ENCODE measurements around the gene RADIL.

The RADIL gene

DNA sequence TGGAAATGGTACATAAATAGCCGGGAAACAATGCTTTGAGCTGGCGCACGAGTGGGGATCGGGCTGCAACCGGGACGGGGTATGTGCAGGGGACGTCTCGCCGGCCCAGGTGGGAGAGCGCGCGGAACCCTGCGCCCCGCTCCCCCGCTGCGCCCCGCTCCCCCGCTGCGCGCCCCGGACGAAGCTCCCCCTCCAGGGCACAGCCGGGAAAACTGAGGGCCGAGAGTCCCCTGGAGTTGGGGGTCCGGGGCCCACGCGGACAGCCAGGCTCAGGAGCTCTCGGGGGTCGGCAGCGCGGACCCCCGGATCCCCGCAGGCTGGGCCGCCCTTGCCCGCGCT is 514 bp downstream of the RADIL start:
- DNase-seq (ENCODE audit: low read depth), result no peak

DNA sequence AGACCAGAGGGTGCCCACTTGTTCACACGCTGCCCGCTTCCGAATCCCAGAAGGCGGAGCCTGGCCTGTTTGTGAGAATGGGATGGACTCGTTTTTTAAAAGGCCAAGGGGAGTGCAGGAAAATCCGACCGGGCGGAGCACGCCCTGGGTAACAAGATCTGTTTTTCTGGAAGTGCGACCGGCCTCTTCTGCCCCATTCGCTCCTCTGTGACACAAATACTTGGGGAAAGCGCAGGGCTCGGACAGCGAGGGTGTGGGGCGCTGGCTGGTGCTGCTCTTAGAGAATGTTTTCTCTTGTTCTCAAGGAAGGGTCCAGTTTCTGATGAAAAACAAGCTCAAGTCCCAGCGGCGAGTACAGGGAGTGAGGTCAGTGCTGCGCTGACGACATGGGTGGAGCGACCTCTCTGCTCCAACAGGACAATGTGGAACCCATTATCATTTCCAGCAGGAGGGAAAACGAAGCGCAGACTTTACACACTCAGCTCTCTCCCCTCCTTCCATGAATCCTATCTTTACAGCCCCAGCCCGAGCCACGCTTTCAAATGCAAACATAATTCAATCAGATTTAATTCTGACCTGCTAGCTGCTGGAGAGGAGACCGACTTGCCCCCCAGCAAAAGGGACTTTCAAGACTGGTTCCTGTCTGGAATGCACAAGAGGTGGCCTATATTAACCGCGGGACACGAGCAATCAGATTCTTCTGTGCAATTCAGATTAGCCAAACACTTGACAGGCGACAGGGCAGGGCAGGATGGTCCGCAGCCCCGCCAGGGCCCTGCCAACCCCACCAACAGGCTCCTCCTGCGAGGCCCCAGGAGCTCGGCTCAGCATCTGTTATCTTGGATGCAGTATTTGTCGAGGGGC is 1.1 kb downstream of the RADIL start:
- DNase-seq (ENCODE audit: low read depth), result no peak

DNA sequence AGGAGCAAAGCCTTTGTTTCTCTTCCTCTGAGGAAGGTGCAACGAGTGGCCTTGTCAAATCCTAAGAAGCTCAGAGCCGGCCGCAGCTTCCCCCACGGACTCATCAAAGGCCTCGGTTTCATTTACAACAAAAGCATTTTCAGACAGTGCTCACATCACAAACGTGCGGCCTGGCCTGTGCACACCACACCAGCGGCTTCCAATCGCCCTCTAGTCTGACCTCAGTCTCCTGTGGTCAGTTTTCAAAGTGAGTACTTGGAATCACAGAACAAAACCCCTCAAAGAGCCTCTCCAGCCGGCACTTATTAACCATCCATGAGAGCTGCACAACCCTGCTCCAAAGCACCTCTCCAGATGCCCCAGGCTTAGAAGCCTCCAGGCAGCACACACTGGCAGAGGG is 3.3 kb downstream of the RADIL start:
- no peak for DNase-seq (ENCODE audit: low read depth)

DNA sequence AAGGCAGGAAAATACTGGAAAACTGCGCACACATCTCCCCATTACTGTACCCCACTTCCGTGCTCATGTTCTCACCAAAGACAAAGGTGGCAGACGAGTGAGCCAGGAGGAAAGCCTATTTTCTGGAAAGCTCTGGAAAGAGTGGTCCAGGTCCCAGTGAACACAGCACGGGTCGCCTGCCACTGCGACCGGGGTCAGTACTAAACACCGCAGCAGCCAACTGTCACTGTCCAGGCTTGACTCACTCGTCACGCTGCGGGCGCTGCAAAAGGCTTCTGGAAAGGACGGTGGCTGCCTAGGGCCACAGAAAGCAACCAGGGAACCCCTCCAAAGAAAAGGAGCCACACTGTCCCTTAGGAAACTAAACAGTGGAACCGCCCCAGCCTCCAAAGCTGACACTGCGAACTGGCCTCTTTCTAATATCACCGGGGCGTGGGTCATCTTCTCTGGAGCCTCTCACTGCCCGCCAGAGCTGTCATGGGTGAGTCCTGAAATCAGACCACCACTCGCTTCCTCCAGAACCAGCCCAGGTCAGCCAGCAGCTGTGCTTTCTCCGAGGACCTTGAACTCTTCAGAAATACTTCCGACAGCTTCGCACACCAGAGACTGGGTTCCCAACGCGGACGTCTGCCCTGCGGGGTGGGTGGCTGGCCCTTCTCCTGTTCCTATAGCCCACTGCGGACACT is 4.0 kb downstream of the RADIL start:
- no peak for DNase-seq (ENCODE audit: low read depth)

DNA sequence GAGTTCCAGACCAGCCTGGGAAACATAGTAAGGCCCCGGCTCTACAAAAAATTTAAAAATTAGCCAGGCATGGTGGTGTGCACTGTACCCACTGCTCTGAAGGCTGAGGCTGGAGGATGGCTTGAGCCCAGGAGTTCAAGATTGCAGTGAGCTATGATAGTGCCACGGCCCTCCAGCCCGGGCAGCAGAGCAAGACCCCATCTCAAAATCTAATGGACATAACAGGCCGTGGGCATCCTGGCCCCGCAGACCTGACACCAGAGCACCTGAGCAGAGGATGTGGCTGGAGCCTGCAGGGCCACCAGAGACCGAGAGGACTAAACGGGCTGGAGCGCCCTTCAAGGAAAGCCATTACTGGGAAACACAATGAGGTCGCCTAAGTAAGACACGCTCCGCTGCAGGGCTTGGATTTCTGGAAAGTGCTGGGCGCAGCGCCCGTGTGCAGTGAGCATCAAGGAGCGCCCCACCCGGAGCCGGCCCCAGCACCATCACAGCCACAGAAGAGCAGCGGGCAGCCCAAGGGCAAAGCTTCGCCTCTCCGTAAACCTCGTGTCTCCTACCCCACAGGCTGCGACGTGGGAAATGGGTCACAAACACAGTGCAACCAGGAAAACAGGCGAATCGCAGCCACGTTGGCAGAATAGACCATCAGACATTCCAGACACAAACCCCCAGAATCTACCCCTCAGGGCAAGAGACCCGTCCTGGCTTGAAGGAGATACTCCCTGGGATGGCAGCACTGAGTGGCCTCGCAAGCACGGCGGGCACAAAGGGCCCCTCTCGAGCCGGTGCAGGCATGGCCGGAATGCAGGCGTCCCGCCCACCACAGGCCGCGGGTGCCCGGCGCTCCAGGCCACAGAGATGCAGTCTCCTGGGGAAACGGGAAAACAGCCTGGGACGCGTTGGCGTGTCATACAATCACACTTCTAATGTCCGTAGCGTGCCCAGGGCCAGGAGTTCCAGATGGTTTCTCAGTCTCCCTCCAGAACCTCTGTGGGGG is 4.9 kb downstream of the RADIL start:
- DNase-seq (ENCODE audit: low read depth), result no peak

DNA sequence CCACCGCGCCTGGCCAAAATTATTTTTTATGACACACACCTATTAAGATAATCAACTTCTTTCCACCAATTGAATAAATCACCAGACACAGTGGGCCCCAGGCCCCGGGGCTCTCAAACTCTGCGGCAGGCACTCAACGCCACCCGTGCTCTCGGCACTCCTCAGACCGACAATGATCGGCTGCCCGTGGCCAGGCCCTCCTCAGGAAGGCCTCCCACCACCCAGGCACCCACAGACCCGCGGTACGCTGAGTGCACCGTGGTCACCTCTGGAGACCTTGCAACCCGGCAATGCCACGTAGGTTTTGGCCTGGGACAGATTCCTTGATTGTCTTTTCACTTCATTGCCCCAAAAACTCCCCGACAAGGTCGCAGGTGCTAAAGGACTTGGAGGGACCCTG is 6.9 kb downstream of the RADIL start:
- no peak for DNase-seq (ENCODE audit: low read depth)

DNA sequence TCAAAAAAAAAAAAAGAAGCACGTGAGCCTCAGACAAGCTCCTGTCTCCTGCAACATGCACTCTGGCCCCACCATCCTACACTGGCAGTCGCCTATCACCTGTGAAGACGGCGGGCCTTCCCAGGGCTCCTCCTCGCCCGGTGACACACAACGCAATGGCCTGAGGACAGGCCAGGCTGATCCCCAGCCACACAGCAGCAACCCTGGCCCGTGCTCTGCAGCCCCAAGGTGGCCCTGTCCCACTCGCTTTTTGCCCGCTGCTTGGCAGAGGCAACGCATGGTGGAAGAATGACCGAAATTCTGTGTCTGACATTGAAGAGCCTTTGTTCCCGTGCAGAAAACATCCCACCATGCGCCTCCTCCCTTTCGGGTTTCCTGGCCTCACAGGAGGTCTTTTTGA is 8.1 kb downstream of the RADIL start:
- no peak for DNase-seq (ENCODE audit: low read depth)

DNA sequence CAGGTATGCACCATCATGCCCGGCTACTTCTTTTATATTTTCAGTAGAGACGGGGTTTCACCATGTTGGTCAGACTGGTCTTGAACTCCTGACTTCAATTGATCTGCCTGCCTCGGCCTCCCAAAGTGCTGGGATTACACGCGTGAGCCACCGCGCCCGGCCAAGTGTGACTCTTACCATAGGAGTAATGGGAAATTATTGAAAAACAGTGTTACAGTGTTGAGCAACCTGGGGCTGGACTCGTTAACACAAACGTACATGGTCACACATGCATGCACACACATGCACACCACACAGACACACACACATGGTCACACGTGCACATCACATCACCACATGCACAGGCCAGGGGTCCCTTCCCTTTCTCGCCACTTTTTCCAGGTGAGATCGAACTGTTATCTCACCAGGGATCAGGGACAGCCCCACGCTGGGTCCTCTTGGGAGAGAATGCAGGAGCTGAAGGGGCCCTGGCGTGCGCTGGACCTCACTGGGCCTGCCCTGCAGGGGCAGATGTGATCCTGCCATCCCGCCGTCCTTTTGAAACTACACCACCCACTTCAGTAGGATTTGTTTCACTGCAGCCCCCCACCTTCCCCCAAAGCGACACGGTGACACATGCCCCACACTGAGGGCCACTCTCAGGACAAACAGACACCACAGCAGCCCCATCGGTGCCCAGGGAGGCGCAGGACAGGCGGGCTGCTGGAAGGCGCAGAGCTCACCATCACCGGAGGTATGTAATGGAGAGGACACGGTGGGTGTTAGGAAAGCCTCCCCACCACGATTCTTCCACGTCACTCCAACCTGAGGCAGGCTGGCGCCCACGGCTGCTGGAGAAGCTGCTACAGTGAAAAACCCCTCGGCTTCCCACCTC is 10.2 kb downstream of the RADIL start:
- DNase-seq (ENCODE audit: low read depth), result no peak

DNA sequence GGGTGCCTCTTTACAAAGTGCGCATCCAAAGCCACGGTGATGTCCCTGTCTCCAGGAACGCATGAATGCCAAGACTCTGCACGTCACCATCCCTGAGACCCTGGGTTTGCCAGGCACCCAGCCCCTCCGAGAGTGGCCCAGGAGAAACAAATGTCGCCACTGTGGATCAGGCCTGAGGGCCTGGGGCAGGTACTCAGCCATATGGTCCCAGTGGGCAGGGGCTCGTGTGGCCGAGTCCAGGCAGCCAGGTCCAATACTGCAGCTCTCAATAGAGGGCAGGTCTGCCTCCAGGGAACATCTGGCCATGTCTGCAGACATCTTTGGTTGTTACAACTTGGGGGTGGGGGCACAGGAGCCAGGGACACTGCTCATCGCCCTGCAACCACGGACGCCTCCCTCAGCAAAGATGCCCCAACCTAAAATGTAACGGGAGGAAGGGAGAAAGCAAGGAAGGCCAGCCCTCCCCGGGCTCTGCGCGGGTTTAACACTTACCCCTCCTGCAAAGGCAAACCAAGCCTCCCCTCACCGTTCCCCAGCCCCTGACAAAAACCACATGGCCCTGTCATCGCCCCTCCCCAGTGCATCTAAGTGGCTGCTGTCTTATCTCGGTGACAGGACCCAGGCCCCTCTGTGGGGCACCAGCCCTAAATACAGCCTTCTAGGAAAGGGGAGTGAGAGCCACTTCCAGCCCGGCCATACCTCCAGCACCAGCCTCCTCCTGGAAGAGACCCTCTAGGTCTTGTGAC is 11.4 kb downstream of the RADIL start:
- no peak for DNase-seq (ENCODE audit: low read depth)

DNA sequence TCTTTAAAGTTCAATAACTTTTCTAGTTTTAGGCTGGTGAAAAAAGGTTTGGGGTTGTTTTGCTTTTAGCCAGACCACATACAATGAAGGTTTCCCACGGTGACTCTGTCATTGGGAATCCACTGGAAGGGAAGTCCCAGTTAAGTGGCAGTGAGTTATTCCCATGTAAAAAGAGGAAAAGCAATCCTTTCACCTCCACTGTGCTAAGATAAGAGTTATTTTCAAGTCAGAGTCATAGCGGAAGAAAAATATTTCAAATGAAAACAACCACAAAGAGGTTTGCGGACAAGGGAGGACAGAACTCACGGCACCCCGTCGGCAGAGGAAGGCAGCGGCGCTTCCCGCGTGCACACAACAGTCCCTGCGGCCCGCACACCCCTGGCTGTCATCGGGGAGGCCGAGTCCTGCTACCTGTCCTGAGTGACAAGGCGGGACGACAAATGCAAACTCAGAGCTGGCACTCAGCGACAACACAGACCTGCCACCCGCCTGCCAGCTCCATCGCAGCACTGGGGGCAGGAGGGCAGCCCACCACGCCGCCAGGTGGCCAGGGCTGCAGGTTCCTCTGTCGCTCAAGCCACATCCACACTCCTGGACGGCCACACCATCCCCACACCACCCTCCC is 12.3 kb downstream of the RADIL start:
- no peak for DNase-seq (ENCODE audit: low read depth)

DNA sequence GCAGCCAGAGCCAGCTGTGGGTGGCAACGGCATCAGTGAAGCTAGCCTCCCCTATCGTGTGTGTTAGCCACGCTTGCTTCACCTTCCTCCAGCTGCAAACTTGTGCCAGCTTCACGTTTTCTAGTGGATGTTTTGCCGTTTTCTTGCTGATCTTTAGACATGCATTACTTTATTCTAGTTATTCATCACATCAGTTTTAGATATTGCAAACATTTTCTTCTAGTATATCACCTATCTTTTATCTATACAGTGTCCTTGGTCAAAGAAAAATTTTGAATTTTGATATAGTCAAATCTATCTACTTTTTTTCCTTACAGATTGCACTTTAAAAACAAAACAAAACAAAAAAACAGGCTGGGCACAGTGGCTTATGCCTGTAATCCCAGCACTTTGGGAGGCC is 15.0 kb downstream of the RADIL start:
- DNase-seq (ENCODE audit: low read depth), result no peak

DNA sequence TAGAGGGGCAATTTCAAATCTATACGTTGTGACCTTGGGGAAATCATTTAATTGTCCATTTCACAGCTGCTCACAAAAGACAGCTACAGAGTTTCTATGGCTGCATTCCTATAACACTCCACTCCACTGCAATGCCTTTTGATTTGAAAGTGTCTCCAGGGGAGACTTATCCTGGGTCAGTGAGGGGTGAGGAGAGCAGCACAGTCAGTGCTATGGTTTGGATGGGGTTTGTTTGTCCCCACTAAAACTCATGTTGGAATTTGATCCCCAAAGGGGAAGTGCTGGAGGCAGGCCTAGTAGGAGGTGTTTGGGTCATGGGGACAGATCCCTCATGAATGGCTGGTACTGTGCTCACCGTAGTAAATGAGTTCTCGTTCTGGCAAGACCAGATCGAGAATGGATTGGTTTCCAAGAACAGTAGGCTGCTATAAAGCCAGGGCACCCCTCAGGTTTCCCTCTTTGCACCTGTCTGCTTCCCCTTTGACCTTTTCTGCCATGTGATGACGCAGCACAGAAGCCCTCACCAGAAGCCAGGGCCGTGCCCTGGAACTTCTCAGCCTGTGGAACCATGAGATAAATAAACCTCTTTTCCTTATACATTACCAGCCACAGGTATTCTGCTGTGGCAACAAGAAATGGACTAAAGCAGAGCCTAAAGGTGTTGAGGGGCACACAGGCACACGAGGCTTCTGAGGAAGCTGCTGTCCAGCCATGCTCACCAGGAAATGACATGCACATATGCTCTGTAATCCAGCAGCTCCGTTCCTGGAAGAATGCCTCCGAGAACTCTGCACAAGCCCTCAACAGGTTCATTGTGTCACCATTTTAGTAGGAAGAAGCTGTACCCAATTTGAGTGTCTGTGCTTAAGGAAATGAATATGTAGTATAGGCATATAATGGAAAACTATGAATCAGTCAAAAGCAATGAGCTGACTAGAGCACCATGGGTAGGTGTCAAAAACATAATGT is 16.7 kb downstream of the RADIL start:
- no peak for DNase-seq (ENCODE audit: low read depth)

DNA sequence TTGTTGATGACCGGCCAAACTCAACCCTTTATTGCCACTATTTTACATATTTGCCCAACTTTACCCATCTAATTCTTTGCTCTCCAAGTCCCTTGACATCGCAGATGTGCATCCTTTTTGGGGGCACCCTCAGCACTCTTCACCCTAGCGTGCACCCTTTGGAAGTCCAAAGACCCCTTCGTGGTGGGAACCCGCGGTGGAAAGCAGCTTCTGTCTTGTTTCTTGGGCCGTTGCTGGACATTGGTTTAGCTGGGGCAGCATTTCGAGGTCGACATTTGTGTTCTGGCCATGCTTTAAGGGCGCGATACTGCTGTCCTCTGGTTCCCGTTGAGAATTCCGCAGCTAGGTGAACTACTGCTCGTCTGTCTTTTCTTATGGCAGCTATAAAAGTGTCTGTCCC is 21.4 kb downstream of the RADIL start:
- no peak for DNase-seq (ENCODE audit: low read depth)

DNA sequence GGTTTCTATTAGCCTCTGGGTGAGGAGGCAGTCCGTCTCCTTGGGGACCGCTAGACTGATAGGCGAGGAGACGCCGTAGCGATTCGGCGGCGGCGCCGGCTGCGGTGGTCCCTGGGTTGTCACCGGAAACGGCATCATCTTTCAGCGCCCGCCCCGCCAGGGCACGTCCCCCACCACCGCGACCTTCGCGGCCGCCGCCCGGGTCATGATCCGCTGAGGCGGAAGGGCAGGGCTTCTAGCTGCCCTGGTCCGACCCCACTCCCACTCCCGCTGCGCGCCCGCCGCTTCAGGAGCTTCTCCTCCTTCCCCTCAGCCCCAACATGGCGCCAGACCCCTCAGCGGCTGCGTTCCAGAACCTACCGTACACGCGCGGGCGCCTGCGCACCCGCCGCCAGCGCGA is 21.8 kb downstream of the RADIL start, which contains the start of gene PAPOLB:
Gene PAPOLB (minus strand): TSS at position 358 of the 400 bp plus-strand sequence. CDS start 220 bp downstream, at position 138.
- DNase-seq (ENCODE audit: low read depth), result no peak

DNA sequence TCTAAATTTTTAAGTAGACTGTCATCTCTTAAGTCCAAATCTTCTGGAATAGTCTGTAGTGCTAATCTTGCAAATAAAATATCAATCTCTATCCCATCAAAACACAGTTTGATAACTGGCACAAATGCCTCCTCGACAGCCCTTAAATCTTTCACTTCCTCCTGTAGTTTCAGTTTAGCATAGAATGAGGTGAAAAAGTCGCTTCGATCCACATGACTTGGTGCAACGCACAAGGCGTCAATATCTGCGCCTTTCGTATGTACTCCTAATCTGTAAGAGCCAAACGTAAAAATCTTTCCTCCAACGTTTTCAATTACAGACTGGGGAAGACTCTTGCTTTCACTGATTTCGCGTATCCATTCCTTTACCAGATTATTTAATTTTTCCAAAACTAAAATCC is 22.3 kb downstream of the RADIL start:
- no peak for DNase-seq (ENCODE audit: low read depth)

DNA sequence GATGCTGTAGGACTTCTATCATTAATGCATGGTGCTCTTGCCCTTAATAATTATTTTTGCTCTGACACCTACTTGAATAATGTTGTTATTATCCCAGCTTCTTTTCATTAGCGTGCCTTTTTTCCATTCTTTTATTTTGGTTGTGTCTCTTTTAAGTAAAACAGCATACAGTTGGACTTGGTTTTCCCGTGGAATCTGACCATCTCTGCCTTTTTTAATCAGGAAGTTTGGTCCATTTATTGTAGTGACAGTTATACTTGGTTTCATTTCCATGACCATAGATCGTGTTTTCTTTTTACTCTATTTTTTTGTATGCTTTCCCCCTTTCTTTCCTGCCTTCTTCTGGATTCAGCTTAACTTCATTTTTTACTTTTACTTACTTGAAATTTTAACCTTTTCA is 26.3 kb downstream of the RADIL start:
- DNase-seq (ENCODE audit: low read depth), result no peak

DNA sequence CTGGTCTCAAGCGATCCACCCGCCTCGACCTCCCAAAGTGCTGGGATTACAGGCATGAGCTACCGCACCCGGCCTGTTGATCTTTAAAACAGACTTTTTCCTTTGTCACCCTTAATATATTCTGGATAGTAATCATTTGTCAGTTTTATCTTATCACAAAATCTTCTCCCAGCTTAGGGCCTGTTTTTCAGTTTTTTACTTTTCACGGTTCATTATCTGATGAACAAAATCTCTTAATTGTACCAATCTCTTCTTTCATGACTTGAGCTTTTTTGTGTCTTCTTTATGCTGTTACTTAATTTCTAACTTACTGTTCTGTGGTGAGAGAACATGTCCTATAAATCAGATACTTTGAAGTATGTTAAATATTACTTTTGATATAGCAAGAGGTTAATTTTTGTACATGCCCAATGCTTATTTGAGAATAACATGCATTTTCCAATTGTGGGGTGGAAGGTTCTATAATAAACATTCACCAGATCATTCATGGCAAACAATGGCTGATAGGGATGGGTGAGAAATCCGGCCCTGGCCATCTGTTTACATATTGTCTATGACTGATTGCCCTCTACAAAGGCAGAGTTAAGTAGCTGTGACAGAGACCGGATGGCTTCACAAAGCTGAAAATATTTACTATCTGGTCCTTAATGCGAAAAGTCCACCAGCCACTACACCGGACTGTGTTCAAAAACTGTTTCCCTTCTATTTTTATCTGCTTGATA is 27.0 kb downstream of the RADIL start:
- DNase-seq (ENCODE audit: low read depth), result no peak

DNA sequence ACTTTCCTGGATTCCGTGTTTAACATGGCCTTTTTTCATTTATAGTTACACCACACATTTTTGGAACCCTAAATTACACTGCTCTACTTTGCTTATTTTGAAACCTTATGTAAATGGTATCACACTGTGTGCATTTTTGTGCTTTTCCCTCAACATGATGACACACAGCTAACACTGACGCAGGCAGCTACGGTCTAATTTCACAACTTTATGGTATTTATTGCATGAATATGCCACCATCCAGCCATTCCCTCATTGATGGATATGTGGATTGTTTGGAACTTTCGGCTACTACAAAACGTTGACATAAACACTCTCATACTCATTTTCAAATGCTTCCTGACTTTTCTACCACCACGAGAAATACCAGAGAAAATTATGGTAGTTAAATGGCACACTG is 28.6 kb downstream of the RADIL start:
- DNase-seq (ENCODE audit: low read depth), result no peak
